ENCODE results near the gene RAD51B.
"Not testable (repeated sequence)": the region's sequence is repeated elsewhere in the genome, so short reads cannot be mapped to it uniquely, and the experiment has no call there.

The RAD51B gene

DNA sequence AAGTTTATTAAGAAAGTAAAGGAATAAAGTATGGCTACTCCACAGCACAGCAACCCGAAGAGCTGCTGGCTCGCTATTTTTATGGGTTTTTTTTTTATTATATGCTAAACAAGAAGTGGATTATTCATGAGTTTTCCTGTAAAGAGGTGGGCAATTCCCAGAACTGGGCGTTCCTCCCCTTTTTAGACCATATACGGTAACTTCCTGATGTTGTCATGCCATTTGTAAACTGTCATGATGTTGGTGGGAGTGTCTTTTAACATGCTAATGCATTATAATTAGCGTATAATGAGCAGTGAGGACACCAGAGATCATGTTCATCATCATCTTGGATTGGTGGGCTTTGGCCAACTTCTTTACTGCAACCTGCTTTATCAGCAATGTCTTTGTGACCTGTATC, 600.8 kb downstream of the RAD51B start:
- no peak overlapping the region for H3K27ac ChIP-seq
- DNase-seq (ENCODE audit: low read depth, low spot score) = no peak

DNA sequence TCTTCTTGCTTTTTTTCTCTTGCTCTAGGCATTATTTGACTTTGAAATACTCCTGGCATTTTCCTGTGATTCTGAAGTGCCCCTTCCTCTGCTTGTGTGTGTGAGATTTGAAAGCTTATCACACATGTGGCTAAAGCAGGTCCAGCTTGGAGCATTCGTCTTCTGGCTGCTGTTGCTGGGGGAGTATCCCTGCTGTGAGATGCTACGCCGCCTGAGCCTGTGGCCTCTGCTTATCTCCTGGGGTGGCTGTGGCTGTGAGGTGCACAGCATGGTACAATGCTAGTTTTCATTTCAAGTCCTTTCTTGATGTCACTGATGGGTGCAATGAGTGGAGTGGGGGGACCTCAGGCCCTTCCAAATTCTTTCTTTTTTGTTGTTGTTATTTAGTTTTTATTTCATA, 601.5 kb downstream of the RAD51B start:
- no peak for DNase-seq (ENCODE audit: low read depth, low spot score)
- H3K27ac ChIP-seq = no peak overlapping the region

- no peak overlapping the region for H3K27ac ChIP-seq
- DNase-seq (ENCODE audit: low read depth, low spot score) = no peak
Measured at GRCh38 chr14:68423686-68424085, 604.1 kb downstream of the RAD51B start.

DNA sequence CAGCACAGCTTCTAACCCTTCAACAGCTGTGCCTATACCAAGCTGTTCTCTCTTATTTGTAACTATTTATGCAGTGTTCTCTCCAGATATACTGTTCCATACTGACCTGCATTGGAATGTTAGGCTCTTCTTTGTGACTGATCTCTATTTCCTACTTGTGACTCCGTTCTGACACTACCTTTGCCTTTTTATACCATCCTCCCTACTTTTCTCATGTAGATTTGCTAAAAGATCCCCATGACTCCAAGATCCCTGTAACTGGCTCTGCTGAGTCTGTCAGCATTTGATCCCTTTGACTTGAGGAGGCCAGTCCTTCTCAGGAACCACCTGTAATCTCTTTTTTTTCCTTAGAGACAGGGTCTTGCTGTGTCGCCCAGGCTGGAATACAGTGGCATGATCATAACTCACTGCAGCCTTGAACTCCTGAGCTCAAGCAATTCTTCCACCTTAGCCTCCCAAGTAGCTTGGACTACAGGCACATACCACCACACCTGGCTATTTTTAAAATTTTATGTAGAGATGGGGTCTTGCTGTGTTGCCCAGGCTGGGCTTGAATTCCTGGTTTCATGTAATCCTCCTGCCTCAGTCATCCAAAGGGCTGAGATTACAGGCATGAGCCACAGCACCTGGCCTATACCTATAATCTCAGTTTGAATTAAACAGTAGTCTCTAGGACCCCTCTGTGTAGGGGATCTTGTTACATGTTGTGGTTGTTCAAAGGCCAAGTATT, 605.0 kb downstream of the RAD51B start:
- H3K27ac ChIP-seq = no peak overlapping the region
- no peak for DNase-seq (ENCODE audit: low read depth, low spot score)

DNA sequence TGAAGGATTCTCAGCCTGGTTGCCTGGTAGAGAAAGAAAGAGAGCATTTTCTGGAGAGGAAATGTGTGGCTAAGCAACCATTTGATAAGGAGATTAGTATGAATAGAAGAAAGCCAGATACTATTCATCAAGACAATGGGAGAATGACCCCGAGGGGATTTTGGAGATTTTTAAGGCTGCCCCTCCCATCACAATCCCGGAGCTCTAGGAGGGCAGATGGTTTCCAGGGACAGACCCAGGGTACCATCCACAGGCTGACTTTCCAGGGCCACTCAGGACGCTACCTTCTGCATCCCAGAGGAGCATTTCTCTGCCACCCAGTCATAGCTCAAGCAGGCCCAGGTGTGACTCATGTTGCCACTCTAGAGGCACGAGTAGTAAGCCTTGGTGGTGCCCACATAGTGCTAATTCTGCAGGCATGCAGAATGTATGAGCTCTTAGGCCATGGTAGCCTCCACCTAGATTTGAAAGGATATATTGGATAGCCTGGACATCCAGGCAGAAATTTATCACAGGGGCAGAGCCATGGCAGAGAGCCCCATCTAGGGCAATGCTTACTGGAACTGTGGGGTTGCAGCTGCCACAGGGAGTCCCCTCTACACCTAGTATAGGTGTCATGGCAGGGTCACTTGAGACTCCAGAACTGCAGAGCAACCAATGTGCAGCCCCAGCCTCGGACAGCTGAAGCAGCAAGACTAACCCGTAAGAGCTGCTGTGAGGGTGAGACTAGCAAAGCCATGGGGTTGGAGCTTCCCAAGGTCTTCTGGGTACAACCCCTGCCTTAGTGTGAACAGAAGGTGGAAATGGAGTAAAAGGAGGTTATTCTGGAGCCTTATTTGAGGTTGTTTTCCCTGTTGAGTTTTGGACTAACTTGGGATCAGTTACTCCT, 607.3 kb downstream of the RAD51B start:
- no peak for DNase-seq (ENCODE audit: low read depth, low spot score)
- no peak overlapping the region for H3K27ac ChIP-seq

- DNase-seq (ENCODE audit: low read depth, low spot score) = no peak
- H3K27ac ChIP-seq = no peak overlapping the region
Measured at GRCh38 chr14:68427550-68427890, 607.9 kb downstream of the RAD51B start.

- not testable (repeated sequence) for H3K27ac ChIP-seq; DNase-seq (ENCODE audit: low read depth, low spot score)
Measured at GRCh38 chr14:68428900-68429299, 609.3 kb downstream of the RAD51B start.

DNA sequence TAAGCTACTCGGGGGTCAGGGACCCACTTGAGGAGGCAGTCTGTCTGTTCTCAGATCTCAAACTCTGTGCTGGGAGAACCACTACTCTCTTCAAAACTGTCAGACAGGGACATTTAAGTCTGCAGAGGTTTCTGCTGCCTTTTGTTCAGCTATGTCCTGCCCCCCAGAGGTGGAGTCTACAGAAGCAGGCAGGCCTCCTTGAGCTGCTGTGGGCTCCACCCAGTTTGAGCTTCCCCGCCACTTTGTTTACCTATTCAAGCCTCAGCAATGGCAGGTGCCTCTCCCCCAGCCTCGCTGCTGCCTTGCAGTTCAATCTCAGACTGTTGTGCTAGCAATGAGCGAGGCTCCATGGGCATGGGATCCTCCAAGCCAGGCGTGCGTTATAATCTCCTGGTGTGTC, 614.6 kb downstream of the RAD51B start:
- not testable (repeated sequence) for H3K27ac ChIP-seq; DNase-seq (ENCODE audit: low read depth, low spot score)

GRCh38 chr14:68435631-68436030, 616.1 kb downstream of the RAD51B start:
- not testable (repeated sequence) for H3K27ac ChIP-seq; DNase-seq (ENCODE audit: low read depth, low spot score)

DNA sequence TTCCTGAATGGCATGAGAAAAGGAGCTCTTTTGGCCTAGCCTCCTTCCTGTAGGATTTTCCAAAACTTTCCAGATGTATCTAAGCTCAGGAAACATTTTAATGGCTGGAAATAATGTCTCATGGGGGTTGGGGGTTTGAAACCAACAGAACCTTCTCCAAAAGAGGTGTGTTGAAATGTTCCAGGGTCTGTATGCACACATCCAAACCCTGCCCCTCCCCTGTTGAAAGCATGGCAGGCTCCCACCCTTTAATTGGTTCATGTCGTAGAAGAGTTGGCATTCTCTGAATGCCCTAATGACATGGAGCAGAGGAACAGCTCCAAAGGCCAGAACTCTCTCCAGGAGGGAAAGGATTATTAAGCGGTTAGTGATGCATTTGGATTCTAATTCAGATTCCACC, 620.1 kb downstream of the RAD51B start:
- no peak for DNase-seq (ENCODE audit: low read depth, low spot score)
- H3K27ac ChIP-seq = no peak overlapping the region

GRCh38 chr14:68440820-68441219, 621.2 kb downstream of the RAD51B start:
- DNase-seq (ENCODE audit: low read depth, low spot score) = no peak
- H3K27ac ChIP-seq = no peak overlapping the region

- no peak overlapping the region for H3K27ac ChIP-seq
- DNase-seq (ENCODE audit: low read depth, low spot score) = no peak
Measured at GRCh38 chr14:68441542-68441941, 622.0 kb downstream of the RAD51B start.

GRCh38 chr14:68442828-68443629, 623.5 kb downstream of the RAD51B start:
- DNase-seq (ENCODE audit: low read depth, low spot score) = no peak
- H3K27ac ChIP-seq = no peak overlapping the region

- no peak overlapping the region for H3K27ac ChIP-seq
- DNase-seq (ENCODE audit: low read depth, low spot score) = no peak
Measured at GRCh38 chr14:68444449-68445168, 625.0 kb downstream of the RAD51B start.

DNA sequence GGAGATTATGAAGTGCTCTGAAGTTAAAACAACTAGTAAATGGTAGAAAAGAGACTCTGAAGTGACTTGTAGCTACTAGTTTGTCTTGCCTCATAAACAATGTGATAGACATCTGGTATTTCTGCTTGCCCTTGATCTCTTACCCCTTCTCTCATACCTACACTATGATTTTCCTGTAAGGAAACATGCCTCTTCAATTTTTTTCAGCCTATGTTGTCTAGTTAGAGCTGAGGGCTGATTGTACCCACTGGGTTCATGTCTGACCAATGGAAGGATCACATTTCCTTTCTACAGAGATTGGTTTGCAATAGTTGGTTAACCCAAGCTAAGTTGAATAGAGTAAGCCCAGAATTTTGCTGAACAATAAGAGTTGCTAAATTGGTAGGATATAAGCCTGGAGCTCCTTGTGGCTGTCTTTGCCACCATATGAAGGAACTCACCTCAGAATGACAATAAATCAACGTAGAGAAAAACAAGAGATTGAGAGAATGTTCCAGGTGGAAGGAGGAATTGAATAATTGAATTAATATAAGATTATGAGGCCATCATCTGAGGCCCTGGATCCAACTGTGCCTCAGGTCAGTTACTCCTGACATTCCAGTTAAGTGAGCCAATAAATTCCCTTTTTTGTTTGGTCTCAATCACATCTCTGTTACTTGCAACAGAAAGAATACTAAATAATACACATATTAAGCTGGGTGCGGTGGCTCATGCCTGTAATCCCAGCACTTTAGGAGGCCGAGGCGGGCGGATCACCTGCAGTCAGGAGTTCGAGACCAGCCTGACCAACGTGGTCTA, 626.9 kb downstream of the RAD51B start:
- no peak for DNase-seq (ENCODE audit: low read depth, low spot score)

DNA sequence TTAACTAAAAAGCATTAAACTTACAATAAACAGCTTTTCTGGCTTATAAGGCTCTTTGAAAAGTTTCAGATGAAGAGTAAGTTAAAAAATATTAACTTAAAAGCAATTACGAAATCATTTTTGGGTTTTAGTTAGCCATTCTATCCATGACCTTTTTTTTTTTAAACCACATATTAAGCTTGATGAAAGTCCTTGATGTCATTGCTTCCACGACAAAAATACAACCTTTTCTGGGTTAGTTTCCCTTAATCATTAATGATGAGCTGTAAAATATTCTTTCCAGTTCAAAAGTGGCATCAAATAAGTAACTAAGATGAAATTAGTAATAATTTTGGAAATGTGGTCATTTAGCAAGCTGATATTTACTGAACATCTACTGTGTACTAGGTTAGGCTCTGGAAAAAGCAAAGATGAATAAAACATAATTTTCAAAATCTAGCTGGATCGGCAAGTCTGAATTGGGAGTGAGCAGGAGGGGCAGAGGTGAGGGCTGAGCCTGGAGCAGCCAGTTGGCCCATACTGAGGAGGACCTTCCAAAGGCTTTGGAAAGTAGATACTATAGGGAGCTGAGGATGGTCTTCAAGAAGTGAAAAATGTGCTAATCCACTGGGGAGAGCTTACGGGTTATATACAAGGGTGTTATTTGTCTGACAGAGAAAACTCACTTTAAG, 628.1 kb downstream of the RAD51B start:
- H3K27ac ChIP-seq = no peak overlapping the region
- DNase-seq (ENCODE audit: low read depth, low spot score) = no peak

More for the DNA sequence above, 626.9 kb downstream of the RAD51B start:
- H3K27ac ChIP-seq = peak overlapping the region; percentile 32

- DNase-seq (ENCODE audit: low read depth, low spot score) = no peak
Measured at GRCh38 chr14:68448252-68448902, 628.8 kb downstream of the RAD51B start.

GRCh38 chr14:68449561-68450181, 630.1 kb downstream of the RAD51B start:
- no peak overlapping the region for H3K27ac ChIP-seq
- DNase-seq (ENCODE audit: low read depth, low spot score) = no peak

More at GRCh38 chr14:68448252-68448902, 628.8 kb downstream of the RAD51B start:
- H3K27ac ChIP-seq = no peak overlapping the region

Data from epithelial cell of prostate (primary cell).